ENCODE data around the gene RASSF7.

The RASSF7 gene

GRCh38 chr11:548700-549603, 11.8 kb upstream of the RASSF7 start:
- in situ Hi-C loops (cut with MboI; ENCODE audit: low pct_unique_long_range_greater_than_20kb, low sequenced_read_pairs): no loop called here

GRCh38 chr11:550021-550745, 10.6 kb upstream of the RASSF7 start:
- no peak for DNase-seq
- in situ Hi-C loops (cut with MboI; ENCODE audit: low pct_unique_long_range_greater_than_20kb, low sequenced_read_pairs): no loop called here

More at GRCh38 chr11:548700-549603, 11.8 kb upstream of the RASSF7 start:
- no peak for DNase-seq

- in situ Hi-C loops (cut with MboI; ENCODE audit: low pct_unique_long_range_greater_than_20kb, low sequenced_read_pairs): no loop called here
Measured at GRCh38 chr11:550746-551085, 10.1 kb upstream of the RASSF7 start.

GRCh38 chr11:551131-551530, 9.6 kb upstream of the RASSF7 start:
- DNase-seq: no peak
- in situ Hi-C loops (cut with MboI; ENCODE audit: low pct_unique_long_range_greater_than_20kb, low sequenced_read_pairs): no loop called here

More at GRCh38 chr11:550746-551085, 10.1 kb upstream of the RASSF7 start:
- DNase-seq: no peak

- DNase-seq: no peak
- in situ Hi-C loops (cut with MboI; ENCODE audit: low pct_unique_long_range_greater_than_20kb, low sequenced_read_pairs): no loop called here
Measured at GRCh38 chr11:551596-551995, 9.2 kb upstream of the RASSF7 start.

GRCh38 chr11:553083-553987, 7.4 kb upstream of the RASSF7 start:
- no peak for DNase-seq
- in situ Hi-C loops (cut with MboI; ENCODE audit: low pct_unique_long_range_greater_than_20kb, low sequenced_read_pairs): no loop called here

GRCh38 chr11:553988-554340, 6.8 kb upstream of the RASSF7 start:
- DNase-seq: no peak
- in situ Hi-C loops (cut with MboI; ENCODE audit: low pct_unique_long_range_greater_than_20kb, low sequenced_read_pairs): no loop called here

- DNase-seq: peak; percentile 86
- in situ Hi-C loops (cut with MboI; ENCODE audit: low pct_unique_long_range_greater_than_20kb, low sequenced_read_pairs): no loop called here
Measured at GRCh38 chr11:554428-555226, 6.1 kb upstream of the RASSF7 start.

GRCh38 chr11:555227-555779, 5.5 kb upstream of the RASSF7 start:
- no peak for DNase-seq
- in situ Hi-C loops (cut with MboI; ENCODE audit: low pct_unique_long_range_greater_than_20kb, low sequenced_read_pairs): no loop called here

GRCh38 chr11:555780-556661, 4.7 kb upstream of the RASSF7 start:
- in situ Hi-C loops (cut with MboI; ENCODE audit: low pct_unique_long_range_greater_than_20kb, low sequenced_read_pairs): no loop called here
- no peak for DNase-seq

GRCh38 chr11:556662-557256, 4.0 kb upstream of the RASSF7 start:
- DNase-seq: no peak
- in situ Hi-C loops (cut with MboI; ENCODE audit: low pct_unique_long_range_greater_than_20kb, low sequenced_read_pairs): no loop called here

GRCh38 chr11:557328-558132, 3.2 kb upstream of the RASSF7 start:
- in situ Hi-C loops (cut with MboI; ENCODE audit: low pct_unique_long_range_greater_than_20kb, low sequenced_read_pairs): no loop called here
- DNase-seq: no peak

GRCh38 chr11:558503-558902, 2.3 kb upstream of the RASSF7 start:
- in situ Hi-C loops (cut with MboI; ENCODE audit: low pct_unique_long_range_greater_than_20kb, low sequenced_read_pairs): no loop called here
- DNase-seq: no peak

GRCh38 chr11:559020-559620, 1.6 kb upstream of the RASSF7 start:
- in situ Hi-C loops (cut with MboI; ENCODE audit: low pct_unique_long_range_greater_than_20kb, low sequenced_read_pairs): no loop called here

GRCh38 chr11:559712-560304, 962 bp upstream of the RASSF7 start:
- no peak for DNase-seq
- in situ Hi-C loops (cut with MboI; ENCODE audit: low pct_unique_long_range_greater_than_20kb, low sequenced_read_pairs): no loop called here

More at GRCh38 chr11:559020-559620, 1.6 kb upstream of the RASSF7 start:
- no peak for DNase-seq

Measured in KBM-7 (cell line).